ENCODE measurements around the gene PPL.
"Not testable (repeated sequence)": the region's sequence is repeated elsewhere in the genome, so short reads cannot be mapped to it uniquely, and the experiment has no call there.

PPL gene

DNA sequence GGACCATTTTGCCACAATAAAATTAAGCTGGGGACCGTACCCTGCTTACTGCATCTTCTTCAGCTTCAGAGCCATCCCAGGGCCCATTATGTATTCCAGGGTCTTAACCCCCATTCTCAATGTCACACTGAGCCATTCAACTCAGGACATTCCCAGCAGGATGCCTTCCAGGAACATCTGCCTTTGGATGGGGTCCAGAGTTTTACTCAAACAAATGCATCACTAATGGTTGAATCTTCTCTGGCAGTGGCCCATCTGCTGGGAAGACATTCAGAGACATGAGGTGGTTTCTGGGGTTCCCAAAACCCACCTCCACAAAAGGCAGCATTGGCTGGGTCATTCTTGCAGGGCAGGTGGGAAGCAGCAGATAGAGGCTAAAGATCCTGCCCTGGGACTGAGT lies 17.8 kb upstream of the PPL start:
- FAIRE-seq (no peak), DNase-seq (ENCODE audit: insufficient read length) (no peak)
- no peak for TF ChIP-seq POLR2AphosphoS5 (IDR thresholded peaks at IDR 0.05; ENCODE audit: low read depth, low read length)
- no peak for TF ChIP-seq POLR2A (IDR thresholded peaks at IDR 0.05; ENCODE audit: low read depth, low read length)
- no peak for TF ChIP-seq TAF1 (IDR thresholded peaks at IDR 0.05; ENCODE audit: borderline replicate concordance, low read depth, low read length)

DNA sequence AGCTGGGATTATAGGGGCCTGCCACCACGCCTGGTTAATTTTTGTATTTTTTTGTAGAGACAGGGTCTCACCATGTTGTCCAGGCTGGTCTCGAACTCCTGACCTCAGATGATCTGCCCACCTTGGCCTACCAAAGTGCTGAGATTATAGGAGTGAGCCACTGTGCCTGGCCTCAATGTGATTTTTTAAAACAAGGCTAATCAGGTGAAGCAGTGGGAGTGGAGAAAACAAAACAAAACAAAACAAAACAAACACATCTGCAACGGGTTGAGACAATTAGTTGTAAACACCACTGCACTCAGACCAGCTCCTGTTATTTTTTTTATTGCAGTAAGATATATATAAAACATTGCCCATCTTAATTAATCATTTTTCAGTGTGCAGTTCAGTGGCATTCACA lies 14.6 kb upstream of the PPL start:
- not testable (repeated sequence) for DNase-seq (ENCODE audit: insufficient read length); FAIRE-seq

DNA sequence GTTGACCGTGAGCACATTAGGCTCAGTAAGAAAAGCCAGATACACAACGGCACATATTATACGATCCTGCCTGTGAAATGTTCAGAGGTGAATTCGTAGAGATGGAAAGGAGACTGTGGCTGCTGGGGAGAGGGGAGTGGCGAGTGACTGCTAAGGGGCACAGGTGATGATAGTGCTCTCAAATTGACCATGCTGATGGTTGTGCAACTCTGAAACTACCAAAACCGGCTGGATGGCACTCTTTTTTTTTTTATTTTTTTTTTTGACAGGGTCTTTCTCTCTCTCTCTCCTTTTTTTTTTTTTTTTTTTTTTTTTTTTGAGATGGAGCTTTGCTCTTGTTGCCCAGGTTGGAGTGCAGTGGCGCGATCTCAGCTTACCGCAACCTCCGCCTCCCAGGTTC lies 13.0 kb upstream of the PPL start:
- FAIRE-seq, result no peak
- no peak for DNase-seq (ENCODE audit: insufficient read length)
- TF ChIP-seq TAF1 (IDR thresholded peaks at IDR 0.05; ENCODE audit: borderline replicate concordance, low read depth, low read length) (no peak), POLR2AphosphoS5 (IDR thresholded peaks at IDR 0.05; ENCODE audit: low read depth, low read length) (no peak), POLR2A (IDR thresholded peaks at IDR 0.05; ENCODE audit: low read depth, low read length) (no peak)

DNA sequence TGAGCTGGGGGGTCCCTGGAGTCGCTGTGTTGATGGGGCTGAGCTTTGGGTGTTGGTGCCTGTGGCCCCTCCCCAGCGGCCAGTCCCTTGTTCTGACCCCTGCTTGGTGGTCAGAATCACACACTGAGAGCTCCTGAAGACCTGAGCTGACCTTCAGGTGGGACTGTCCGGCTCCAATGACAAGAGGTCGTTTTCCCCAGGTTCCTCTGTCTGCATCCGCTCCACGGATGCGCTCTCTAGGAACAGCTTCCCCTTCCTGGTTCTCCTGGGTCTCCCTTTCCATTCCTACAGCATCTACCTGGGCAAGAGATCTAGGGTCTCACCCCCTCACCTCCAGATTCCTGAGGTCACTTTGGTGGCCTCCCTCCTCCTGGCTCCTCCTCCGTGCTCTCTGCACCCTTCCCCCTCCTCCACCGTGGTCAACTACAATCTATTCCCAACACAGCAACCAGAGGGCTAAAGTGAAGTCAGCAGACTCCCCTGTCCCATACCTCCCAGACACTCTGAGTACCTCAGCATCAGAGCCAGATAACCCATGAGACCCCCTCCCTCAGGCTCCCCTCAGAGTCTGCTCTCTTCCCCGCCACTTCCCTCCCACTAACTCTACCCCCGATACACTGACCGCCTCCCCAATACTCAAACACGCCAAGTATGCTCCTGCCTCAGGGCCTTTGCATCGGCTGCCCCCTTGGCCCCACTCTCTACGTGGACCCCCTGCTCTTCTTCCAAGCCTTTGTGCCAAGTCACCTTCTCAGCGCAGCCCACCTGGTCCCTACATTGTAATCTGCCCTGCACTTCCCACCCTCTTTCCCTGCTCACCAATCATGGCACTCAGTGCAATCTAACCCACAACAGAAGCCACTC lies 12.2 kb upstream of the PPL start:
- FAIRE-seq (no peak), DNase-seq (ENCODE audit: insufficient read length) (no peak)
- TF ChIP-seq POLR2AphosphoS5 (IDR thresholded peaks at IDR 0.05; ENCODE audit: low read depth, low read length), result no peak
- no peak for TF ChIP-seq TAF1 (IDR thresholded peaks at IDR 0.05; ENCODE audit: borderline replicate concordance, low read depth, low read length)
- no peak for TF ChIP-seq POLR2A (IDR thresholded peaks at IDR 0.05; ENCODE audit: low read depth, low read length)

DNA sequence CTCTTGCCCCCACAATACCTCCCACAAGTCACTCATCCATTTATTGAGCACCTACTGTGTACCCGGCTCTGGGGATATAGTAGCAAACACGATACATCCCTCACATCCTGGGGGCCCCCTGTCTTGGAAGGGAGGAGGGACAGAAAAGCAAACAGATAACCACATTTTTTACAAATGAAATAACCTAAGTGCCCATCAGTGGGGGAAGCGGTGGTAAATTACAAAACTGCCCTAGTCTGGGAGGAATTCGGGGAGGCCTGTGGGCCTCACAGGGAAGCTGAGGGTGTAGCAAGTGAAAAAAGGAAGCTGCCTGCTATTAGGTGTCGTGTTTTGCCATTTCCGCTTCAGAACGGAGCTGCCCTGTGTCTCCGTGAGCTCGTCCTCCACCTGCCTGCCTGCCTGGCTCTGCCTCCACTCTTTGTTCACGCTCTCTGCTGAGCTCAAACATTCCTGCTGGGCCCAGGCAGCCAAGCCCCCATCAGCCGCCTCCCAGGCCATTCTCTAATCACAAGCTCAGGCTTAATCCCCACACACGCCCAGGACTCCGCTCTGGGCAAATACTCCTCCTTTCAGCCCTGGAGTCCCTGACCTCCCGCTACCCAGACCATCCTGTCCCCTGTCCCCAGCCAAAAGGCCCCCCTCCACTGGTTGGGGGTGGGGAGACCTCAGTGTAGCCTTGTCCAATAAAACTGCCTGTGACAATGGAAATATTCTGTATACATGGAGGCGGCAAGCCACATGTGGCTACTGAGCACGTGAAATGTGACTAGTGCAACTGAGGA lies 11.0 kb upstream of the PPL start:
- DNase-seq (ENCODE audit: insufficient read length) (no peak), FAIRE-seq (no peak)
- TF ChIP-seq TAF1 (IDR thresholded peaks at IDR 0.05; ENCODE audit: borderline replicate concordance, low read depth, low read length) (no peak), POLR2AphosphoS5 (IDR thresholded peaks at IDR 0.05; ENCODE audit: low read depth, low read length) (no peak), POLR2A (IDR thresholded peaks at IDR 0.05; ENCODE audit: low read depth, low read length) (no peak)

DNA sequence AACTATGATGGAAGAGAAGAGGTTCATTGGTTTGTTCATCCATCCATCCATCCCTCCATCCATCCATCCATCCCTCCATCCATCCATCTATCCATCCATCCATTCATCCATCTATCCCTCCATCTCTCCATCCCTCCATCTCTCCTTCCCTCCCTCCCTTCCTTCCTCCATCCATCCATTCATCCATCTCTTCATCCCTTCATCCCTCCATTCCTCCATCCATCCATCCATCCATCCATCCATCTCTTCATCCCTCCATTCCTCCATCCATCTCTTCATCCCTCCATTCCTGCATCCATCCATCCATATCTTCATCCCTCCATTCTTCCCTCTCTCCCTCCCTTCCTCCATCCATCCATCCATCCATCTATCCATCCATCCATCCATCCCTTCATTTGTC lies 10.0 kb upstream of the PPL start:
- DNase-seq (ENCODE audit: insufficient read length), result no peak
- no peak for FAIRE-seq
- TF ChIP-seq TAF1 (IDR thresholded peaks at IDR 0.05; ENCODE audit: borderline replicate concordance, low read depth, low read length) (no peak), POLR2AphosphoS5 (IDR thresholded peaks at IDR 0.05; ENCODE audit: low read depth, low read length) (no peak), POLR2A (IDR thresholded peaks at IDR 0.05; ENCODE audit: low read depth, low read length) (no peak)

DNA sequence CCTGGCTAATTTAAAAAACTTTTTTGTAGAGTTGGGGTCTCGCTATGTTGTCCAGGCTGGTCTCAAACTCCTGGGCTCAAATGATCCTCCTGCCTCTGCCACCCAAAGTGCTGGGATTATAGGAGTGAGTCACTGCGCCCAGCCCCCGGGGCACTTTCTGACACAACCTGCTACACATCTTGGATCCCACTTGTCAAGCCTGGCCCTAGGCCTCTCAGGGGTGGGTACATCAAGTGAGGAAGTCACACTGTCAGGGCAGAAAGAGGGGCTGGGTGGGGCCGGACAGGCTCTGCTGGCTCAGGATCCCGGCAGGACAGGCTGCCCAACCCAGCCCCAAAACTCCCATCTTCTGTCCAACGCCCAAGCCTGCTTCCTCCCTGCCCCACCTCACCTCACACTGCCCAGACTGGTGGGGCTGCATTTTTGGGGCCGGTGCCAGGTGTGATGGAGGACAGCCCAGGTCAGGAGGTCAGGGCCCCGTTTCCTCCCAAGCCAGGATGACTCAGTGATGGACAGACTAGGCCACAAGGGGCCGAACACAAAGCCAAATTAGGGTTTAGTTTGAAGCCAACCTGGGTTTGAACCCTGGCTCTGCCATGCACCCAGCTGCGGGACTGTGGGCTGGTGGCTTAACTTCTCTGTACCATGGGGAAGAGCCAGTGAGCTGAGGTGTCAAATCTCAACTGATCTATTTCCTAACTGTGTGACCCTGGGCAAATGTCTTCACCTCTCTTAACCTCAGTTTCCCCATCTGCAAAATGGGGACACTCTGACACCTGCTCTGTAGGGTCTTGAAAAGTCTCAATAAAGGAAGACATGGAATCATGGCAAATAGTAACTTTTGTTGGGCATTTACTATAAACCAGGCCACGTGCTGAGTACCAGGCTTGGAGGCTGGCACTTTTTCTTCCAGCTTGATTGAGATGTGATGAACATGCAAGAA lies 8.9 kb upstream of the PPL start:
- DNase-seq (ENCODE audit: insufficient read length), result no peak
- no peak for TF ChIP-seq TAF1 (IDR thresholded peaks at IDR 0.05; ENCODE audit: borderline replicate concordance, low read depth, low read length)
- no peak for TF ChIP-seq POLR2A (IDR thresholded peaks at IDR 0.05; ENCODE audit: low read depth, low read length)
- no peak for TF ChIP-seq POLR2AphosphoS5 (IDR thresholded peaks at IDR 0.05; ENCODE audit: low read depth, low read length)
- no peak for FAIRE-seq

DNA sequence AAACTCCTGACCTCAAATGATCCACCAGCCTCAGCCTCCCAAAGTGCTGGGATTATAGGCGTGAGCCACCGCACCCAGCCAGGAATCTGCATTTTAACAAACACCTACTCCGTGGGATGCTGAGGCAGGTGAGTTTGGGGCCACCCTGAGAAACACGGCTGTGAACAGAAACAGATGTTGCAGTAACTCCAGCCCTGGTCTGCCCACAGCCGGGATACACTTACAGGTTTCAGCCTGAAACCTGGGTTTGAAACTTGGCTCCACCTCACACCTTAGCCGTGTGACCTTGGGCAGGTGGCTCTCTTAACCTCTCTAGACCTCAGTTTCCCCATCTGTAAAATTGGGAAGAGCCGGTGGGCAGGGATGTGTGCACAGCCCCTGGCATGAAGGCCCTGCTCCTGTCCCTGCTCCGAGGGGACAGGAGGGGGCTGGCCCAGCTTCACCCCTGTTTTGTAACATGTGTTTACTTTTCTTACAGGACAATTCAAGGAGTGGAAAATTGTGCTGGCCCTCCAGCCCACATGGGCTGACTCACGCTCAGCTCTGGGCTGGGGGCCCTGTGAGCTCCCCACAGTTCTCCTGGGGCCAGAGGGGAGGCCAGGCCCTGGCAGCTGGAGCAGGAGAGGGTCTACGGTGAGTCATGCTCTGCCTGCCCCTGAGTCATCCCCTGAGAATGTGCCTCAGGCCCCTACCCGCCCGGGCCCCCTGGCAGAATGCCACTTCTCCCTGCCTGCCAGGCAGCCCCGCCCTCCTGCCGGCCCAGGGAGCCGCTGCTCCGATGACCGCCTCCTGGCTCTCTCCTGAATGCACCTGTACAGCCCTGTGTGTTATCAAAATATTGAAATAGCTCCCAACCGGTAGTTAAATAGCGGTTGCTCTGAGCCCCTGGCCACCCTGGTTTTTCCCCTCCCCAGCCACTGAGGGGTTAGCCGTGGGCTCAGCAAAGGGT lies 7.7 kb upstream of the PPL start:
- TF ChIP-seq POLR2A (IDR thresholded peaks at IDR 0.05; ENCODE audit: low read depth, low read length), result no peak
- TF ChIP-seq TAF1 (IDR thresholded peaks at IDR 0.05; ENCODE audit: borderline replicate concordance, low read depth, low read length), result no peak
- TF ChIP-seq POLR2AphosphoS5 (IDR thresholded peaks at IDR 0.05; ENCODE audit: low read depth, low read length), result no peak
- no peak for DNase-seq (ENCODE audit: insufficient read length)
- FAIRE-seq, result no peak

DNA sequence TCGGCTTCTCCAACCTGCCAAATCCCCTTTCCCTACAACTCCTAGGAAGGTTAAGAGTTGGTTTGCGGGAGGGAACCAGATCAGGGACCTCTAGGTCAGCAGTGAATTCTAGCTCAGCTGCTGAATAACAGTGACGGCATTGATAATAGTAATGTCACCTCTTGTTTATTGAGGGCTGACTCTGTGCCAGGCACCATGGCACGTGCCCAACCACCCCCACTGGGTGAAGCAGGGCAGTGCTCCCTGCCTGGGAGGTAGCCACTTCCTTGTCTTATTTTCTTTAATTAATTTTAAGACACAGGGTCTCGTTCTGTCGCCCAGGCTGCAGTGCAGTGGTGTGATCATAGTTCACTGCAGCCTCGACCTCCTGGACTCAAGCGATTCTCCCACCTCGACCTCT lies 5.5 kb upstream of the PPL start:
- FAIRE-seq, result no peak
- TF ChIP-seq POLR2A (IDR thresholded peaks at IDR 0.05; ENCODE audit: low read depth, low read length), result no peak
- no peak for TF ChIP-seq POLR2AphosphoS5 (IDR thresholded peaks at IDR 0.05; ENCODE audit: low read depth, low read length)
- no peak for TF ChIP-seq TAF1 (IDR thresholded peaks at IDR 0.05; ENCODE audit: borderline replicate concordance, low read depth, low read length)
- DNase-seq (ENCODE audit: insufficient read length), result no peak

DNA sequence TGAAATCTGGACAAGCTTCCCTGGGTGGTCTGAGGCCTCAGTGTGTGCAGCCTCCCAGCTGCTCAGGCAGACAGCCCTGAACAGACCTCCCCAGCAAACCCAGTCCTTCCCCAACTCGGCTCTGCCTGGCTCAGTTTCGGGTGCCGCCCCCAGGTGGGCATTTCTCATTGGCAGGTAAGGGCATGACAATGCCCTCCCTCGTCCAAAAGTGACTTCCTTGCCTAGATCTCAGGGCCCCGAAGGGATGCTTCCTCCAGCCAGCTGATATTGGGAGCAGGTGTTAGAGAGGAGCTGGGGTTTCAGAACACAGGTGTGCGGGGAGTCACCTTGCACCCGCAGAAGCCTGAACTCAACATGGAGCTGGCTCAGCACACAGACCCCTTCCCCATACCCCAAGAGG lies 3.8 kb upstream of the PPL start:
- FAIRE-seq, result no peak
- no peak for DNase-seq (ENCODE audit: insufficient read length)
- TF ChIP-seq POLR2A (IDR thresholded peaks at IDR 0.05; ENCODE audit: low read depth, low read length), result no peak
